Stomach (tissue), 9 donors: ENCODE results near the gene JPH2. TPM values are rescaled to one million over a fixed set of nuclear protein-coding genes. Genes with fewer than 3 reads are reported as not detected.

ENCODE experiments used
- DNase-seq, 2 donors: peaks; one replicate each; pipeline versions ENCODE4 v3.0.0 to v3.0.0-alpha.2; 2013 to 2019
- H3K27ac ChIP-seq, 5 donors: fragments of 200-600 bp in 4 of 5; sonication (generic) in 4 of 5; one replicate each; pipeline ENCODE4 v1.5.1; 2013 to 2019; ENCODE audit warnings: mild to moderate bottlenecking in 1 of 5, moderate library complexity in 1 of 5
- H3K27me3 ChIP-seq, 3 donors: fragments of 200-600 bp; sonication (generic); one replicate each; pipeline ENCODE4 v1.5.1; 2017 to 2019; ENCODE audit warnings: mixed run types in 1 of 3
- H3K36me3 ChIP-seq, 4 donors: fragments of 200-600 bp; sonication (generic); 1 replicate in 3 of 4; 2 replicates in 1 of 4; pipeline ENCODE4 v1.5.1; 2016 to 2019
- H3K4me1 ChIP-seq, 4 donors: fragments of 200-600 bp; sonication (generic); one replicate each; pipeline ENCODE4 v1.5.1; 2016 to 2019
- H3K4me3 ChIP-seq, 4 donors: fragments of 200-600 bp; sonication (generic) in 3 of 4; one replicate each; pipeline ENCODE4 v1.5.1; 2016 to 2019; ENCODE audit warnings: mild to moderate bottlenecking in 1 of 4
- H3K9me3 ChIP-seq, 4 donors: fragments of 200-600 bp; sonication (generic); one replicate each; pipeline ENCODE4 v1.5.1; 2016 to 2019
- CTCF ChIP-seq, 7 experiments: fragments of 450-650 bp in 4 of 7; fragments of 200-600 bp in 3 of 7; sonication (generic) in 3 of 7; IDR thresholded peaks; one replicate each; pipeline ENCODE4 v1.5.1; 2016 to 2019; ENCODE audit warnings: antibody characterized with exemption in 7 of 7, control low read depth in 2 of 7, mild to moderate bottlenecking in 1 of 7
- EP300 ChIP-seq: sonication (generic); formaldehyde crosslinking; IDR thresholded peaks from one replicate; pipeline ENCODE4 v1.6.1; 2017; ENCODE audit warnings: antibody characterized with exemption
- POLR2A ChIP-seq, 4 donors: fragments of 450-650 bp; IDR thresholded peaks; one replicate each; pipeline ENCODE4 v1.6.1; 2016; ENCODE audit warnings: antibody characterized with exemption in 4 of 4, control low read depth in 2 of 4, mild to moderate bottlenecking in 1 of 4, moderate library complexity in 1 of 4
- POLR2AphosphoS5 ChIP-seq, 3 donors: sonication (generic); formaldehyde crosslinking; IDR thresholded peaks; one replicate each; pipeline ENCODE4 v1.6.1; 2016; ENCODE audit warnings: antibody characterized with exemption in 3 of 3
- WGBS, 5 donors: extraction: QIAGEN DNeasy Blood & Tissue Kit in 3 of 5; methylation state at CpG; one replicate each; pipeline versions ENCODE4 v1.1.5 to v1.1.7; 2013 to 2018; 5-methylcytosine and 5-hydroxymethylcytosine counted together
- intact Hi-C: fragments of 100-400 bp; cut with DNase I; formaldehyde crosslinking; loops from one replicate; pipeline ENCODE4 v1.15.1; 2023; ENCODE audit warnings: low total_unique reads
- polyA plus RNA-seq, 3 donors: library from polyadenylated mRNA; stranded (reverse); fragments of 200-250 nt; gene quantifications; one replicate each; pipeline ENCODE4 v1.2.3, GENCODE V29; 2013
- total RNA-seq, 5 donors: library from RNA; depleted of rRNA; stranded (reverse); fragments of >200 nt; gene quantifications; one replicate each; pipeline versions ENCODE4 v1.1.0 to v1.2.3, GENCODE V29; 2014 to 2016
- donor health status: healthy with polysubstance abuse.
- donor health status: Bipolar disorder and iron deficiency.
- donor health status: healthy.

The JPH2 gene
- total and polyA plus RNA-seq, 8 donors = 0.15 to 51.9 (median 10.9) TPM

GRCh38 chr20:44085616-44086434 is 101.2 kb downstream of the JPH2 start:
- Histone ChIP-seq H3K36me3 (no peaks in the 10 kb centered on the region), H3K9me3 (no peaks in the 10 kb centered on the region), H3K27me3 (no peaks in the 10 kb centered on the region), H3K27ac (no peak overlapping the region), H3K4me3 (no peak overlapping the region), H3K4me1 (peaks cover 0 to 15% (median 2%) of the 10 kb centered on the region in 4 donors)
- TF ChIP-seq POLR2AphosphoS5 (IDR thresholded peaks at IDR 0.05) (no peak), POLR2A (IDR thresholded peaks at IDR 0.05) (no peak)
- DNase-seq = no peak
- 70 to 84% (median 82%) methylated on average over 16 to 17 of the region's 17 CpGs for WGBS, 5 donors
- intact Hi-C loops = loop anchor here (5.0 kb wide), 1 partner anchor 334 kb away; no protein-coding TSS in a partner anchor

DNA sequence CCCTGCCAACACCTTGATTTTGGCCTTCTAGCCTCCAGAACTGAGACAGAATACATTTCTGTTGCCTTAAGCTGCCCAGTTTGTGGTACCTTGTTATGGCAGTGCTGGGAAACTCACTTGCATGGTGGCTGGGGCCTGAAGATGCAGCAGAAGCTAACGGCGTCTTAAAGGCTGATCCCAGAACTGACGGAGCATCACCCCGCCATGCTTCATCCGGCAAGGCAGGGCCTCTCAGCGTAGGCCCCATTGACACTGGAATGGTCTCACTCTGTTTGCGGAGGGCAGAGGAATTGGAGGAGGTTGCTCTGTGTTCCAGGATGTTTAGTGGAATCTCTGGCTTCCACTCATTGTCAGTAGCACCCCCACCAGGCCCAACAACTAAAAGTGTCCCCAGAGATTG is 102.1 kb downstream of the JPH2 start:
- peaks cover 0 to 20% (median 6%) of the 10 kb centered on the region in 4 donors for H3K4me1 ChIP-seq
- no peak for TF ChIP-seq POLR2A (IDR thresholded peaks at IDR 0.05)
- TF ChIP-seq CTCF (IDR thresholded peaks at IDR 0.05) = no peak
- TF ChIP-seq POLR2AphosphoS5 (IDR thresholded peaks at IDR 0.05) = no peak
- TF ChIP-seq EP300 = no peak
- intact Hi-C loops = loop anchor here (5.0 kb wide), 1 partner anchor 333 kb away; no protein-coding TSS in a partner anchor
- no peak overlapping the region for H3K4me3 ChIP-seq
- WGBS, 5 donors = 86 to 95% (median 92%) methylated on average over 7 of the region's 7 CpGs
- H3K9me3 ChIP-seq = no peaks in the 10 kb centered on the region
- no peak for DNase-seq
- H3K27ac ChIP-seq = no peak overlapping the region
- no peaks in the 10 kb centered on the region for H3K36me3 ChIP-seq
- H3K27me3 ChIP-seq = no peaks in the 10 kb centered on the region

DNA sequence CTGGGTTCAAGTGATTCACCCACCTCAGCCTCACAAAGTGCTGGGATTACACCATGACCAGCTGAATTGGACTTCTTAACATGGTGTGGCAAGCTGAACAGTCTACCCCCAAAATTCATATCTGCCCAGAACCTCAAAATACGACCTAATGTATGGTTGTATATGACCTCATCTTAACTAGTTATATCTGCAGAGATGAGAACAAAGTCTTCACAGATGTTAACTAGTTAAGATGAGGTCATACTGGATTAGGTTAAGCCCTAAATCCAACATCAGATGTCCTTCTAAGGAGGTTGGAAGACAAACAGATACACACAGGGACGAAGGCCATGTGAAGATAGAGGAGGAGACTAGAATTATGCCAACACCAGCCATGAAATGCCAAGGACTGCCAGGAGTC is 102.5 kb downstream of the JPH2 start:
- TF ChIP-seq CTCF (IDR thresholded peaks at IDR 0.05) (no peak), POLR2AphosphoS5 (IDR thresholded peaks at IDR 0.05) (no peak), EP300 (no peak), POLR2A (IDR thresholded peaks at IDR 0.05) (no peak)
- 56 to 76% (median 68%) methylated on average over 2 of the region's 2 CpGs for WGBS, 5 donors
- no peaks in the 10 kb centered on the region for H3K27me3 ChIP-seq
- peaks cover 0 to 17% (median 6%) of the 10 kb centered on the region in 4 donors for H3K4me1 ChIP-seq
- intact Hi-C loops = no loop called here
- DNase-seq = no peak
- H3K36me3 ChIP-seq = no peaks in the 10 kb centered on the region
- no peak overlapping the region for H3K27ac ChIP-seq
- H3K4me3 ChIP-seq = no peak overlapping the region
- no peaks in the 10 kb centered on the region for H3K9me3 ChIP-seq

GRCh38 chr20:44083220-44083933 is 103.6 kb downstream of the JPH2 start:
- TF ChIP-seq CTCF (IDR thresholded peaks at IDR 0.05) = no peak
- TF ChIP-seq POLR2A (IDR thresholded peaks at IDR 0.05) = no peak
- no peak for TF ChIP-seq EP300
- no peak for TF ChIP-seq POLR2AphosphoS5 (IDR thresholded peaks at IDR 0.05)

More at GRCh38 chr20:44083220-44083933, 103.6 kb downstream of the JPH2 start:
- no peaks in the 10 kb centered on the region for H3K36me3 ChIP-seq
- no peak for DNase-seq
- no peaks in the 10 kb centered on the region for H3K9me3 ChIP-seq
- H3K4me3 ChIP-seq = no peak overlapping the region
- 70 to 83% (median 76%) methylated on average over 10 of the region's 10 CpGs for WGBS, 5 donors
- intact Hi-C loops = no loop called here
- H3K4me1 ChIP-seq = peaks cover 0 to 17% (median 6%) of the 10 kb centered on the region in 4 donors
- H3K27ac ChIP-seq = no peak overlapping the region
- no peaks in the 10 kb centered on the region for H3K27me3 ChIP-seq
